ENCODE results near the gene CLEC19A. TPM values are rescaled to one million over a fixed set of nuclear protein-coding genes. Genes with fewer than 3 reads are reported as not detected.
A peak's percentile ranks its signal among the peaks of the same experiment; 100 is the strongest.

CLEC19A gene
- total RNA-seq, 1 experiment from 2014 or later = not detected

- Histone ChIP-seq H3K4me1 (ENCODE audit: insufficient read depth, low read length, poor library complexity, severe bottlenecking) (peaks cover 11% of the 10 kb centered on the region), H3K9me3 (ENCODE audit: low read depth, low read length, poor library complexity, severe bottlenecking) (no peaks in the 10 kb centered on the region), H3K36me3 (ENCODE audit: insufficient read depth, low read length, poor library complexity, severe bottlenecking) (no peaks in the 10 kb centered on the region), H3K4me3 (ENCODE audit: low read depth, low read length, poor library complexity, severe bottlenecking) (no peak overlapping the region), H3K27ac (ENCODE audit: low read depth, low read length, poor library complexity, severe bottlenecking) (no peak overlapping the region), H3K27me3 (replicated peaks; ENCODE audit: insufficient read depth, low read depth, low read length, poor library complexity) (no peaks in the 10 kb centered on the region)
- POLR2A ChIA-PET (ENCODE audit: low non-redundant PET) = no interaction called here
- intact Hi-C loops (cut with micrococcal nuclease; ENCODE audit: unreplicated experiment) = no loop called here
- no peak for DNase-seq (ENCODE audit: low spot score)
- CTCF ChIA-PET = no interaction called here
- TF ChIP-seq EZH2 (IDR thresholded peaks at IDR 0.05; ENCODE audit: borderline replicate concordance, low read depth, low read length, poor library complexity, severe bottlenecking) = no peak
- TF ChIP-seq, protein P1, sequence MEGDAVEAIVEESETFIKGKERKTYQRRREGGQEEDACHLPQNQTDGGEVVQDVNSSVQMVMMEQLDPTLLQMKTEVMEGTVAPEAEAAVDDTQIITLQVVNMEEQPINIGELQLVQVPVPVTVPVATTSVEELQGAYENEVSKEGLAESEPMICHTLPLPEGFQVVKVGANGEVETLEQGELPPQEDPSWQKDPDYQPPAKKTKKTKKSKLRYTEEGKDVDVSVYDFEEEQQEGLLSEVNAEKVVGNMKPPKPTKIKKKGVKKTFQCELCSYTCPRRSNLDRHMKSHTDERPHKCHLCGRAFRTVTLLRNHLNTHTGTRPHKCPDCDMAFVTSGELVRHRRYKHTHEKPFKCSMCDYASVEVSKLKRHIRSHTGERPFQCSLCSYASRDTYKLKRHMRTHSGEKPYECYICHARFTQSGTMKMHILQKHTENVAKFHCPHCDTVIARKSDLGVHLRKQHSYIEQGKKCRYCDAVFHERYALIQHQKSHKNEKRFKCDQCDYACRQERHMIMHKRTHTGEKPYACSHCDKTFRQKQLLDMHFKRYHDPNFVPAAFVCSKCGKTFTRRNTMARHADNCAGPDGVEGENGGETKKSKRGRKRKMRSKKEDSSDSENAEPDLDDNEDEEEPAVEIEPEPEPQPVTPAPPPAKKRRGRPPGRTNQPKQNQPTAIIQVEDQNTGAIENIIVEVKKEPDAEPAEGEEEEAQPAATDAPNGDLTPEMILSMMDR (conservative IDR thresholded peaks at IDR 0.05; ENCODE audit: low read depth, low read length) = no peak
- no TSS peak for BruUV-seq (replicated peaks)
These were observed 47.1 kb upstream of the CLEC19A start for GRCh38 chr16:19238406-19238805.

- intact Hi-C loops (cut with micrococcal nuclease; ENCODE audit: unreplicated experiment) = no loop called here
- peak; percentile 65 for DNase-seq (ENCODE audit: low spot score)
- Histone ChIP-seq H3K27ac (ENCODE audit: low read depth, low read length, poor library complexity, severe bottlenecking) (peak overlapping the region; percentile 66), H3K27me3 (replicated peaks; ENCODE audit: insufficient read depth, low read depth, low read length, poor library complexity) (no peaks in the 10 kb centered on the region), H3K4me1 (ENCODE audit: insufficient read depth, low read length, poor library complexity, severe bottlenecking) (peaks cover 11% of the 10 kb centered on the region), H3K36me3 (ENCODE audit: insufficient read depth, low read length, poor library complexity, severe bottlenecking) (no peaks in the 10 kb centered on the region), H3K4me3 (ENCODE audit: low read depth, low read length, poor library complexity, severe bottlenecking) (no peak overlapping the region), H3K9me3 (ENCODE audit: low read depth, low read length, poor library complexity, severe bottlenecking) (no peaks in the 10 kb centered on the region)
- CTCF ChIA-PET = interaction anchor here (1.0 kb wide), 1 partner anchor 1664 kb away, joined by 3 read pairs; no protein-coding TSS in a partner anchor
- BruUV-seq (replicated peaks) = no TSS peak
- POLR2A ChIA-PET (ENCODE audit: low non-redundant PET) = interaction anchor here (0.6 kb wide), 1 partner anchor 474 kb away, joined by 4 read pairs; no protein-coding TSS in a partner anchor
- TF ChIP-seq EZH2 (IDR thresholded peaks at IDR 0.05; ENCODE audit: borderline replicate concordance, low read depth, low read length, poor library complexity, severe bottlenecking) = no peak
- TF ChIP-seq, protein P1 (conservative IDR thresholded peaks at IDR 0.05; ENCODE audit: low read depth, low read length) = no peak
These were observed 45.9 kb upstream of the CLEC19A start for GRCh38 chr16:19239511-19240155.

GRCh38 chr16:19240494-19240893, 45.0 kb upstream of the CLEC19A start:
- CTCF ChIA-PET = no interaction called here

More at GRCh38 chr16:19240494-19240893, 45.0 kb upstream of the CLEC19A start:
- POLR2A ChIA-PET (ENCODE audit: low non-redundant PET) = no interaction called here
- Histone ChIP-seq H3K27me3 (replicated peaks; ENCODE audit: insufficient read depth, low read depth, low read length, poor library complexity) (no peaks in the 10 kb centered on the region), H3K4me1 (ENCODE audit: insufficient read depth, low read length, poor library complexity, severe bottlenecking) (peaks cover 11% of the 10 kb centered on the region), H3K4me3 (ENCODE audit: low read depth, low read length, poor library complexity, severe bottlenecking) (no peak overlapping the region), H3K36me3 (ENCODE audit: insufficient read depth, low read length, poor library complexity, severe bottlenecking) (no peaks in the 10 kb centered on the region), H3K9me3 (ENCODE audit: low read depth, low read length, poor library complexity, severe bottlenecking) (no peaks in the 10 kb centered on the region), H3K27ac (ENCODE audit: low read depth, low read length, poor library complexity, severe bottlenecking) (no peak overlapping the region)
- no peak for TF ChIP-seq EZH2 (IDR thresholded peaks at IDR 0.05; ENCODE audit: borderline replicate concordance, low read depth, low read length, poor library complexity, severe bottlenecking)
- TF ChIP-seq, protein P1 (conservative IDR thresholded peaks at IDR 0.05; ENCODE audit: low read depth, low read length) = no peak
- intact Hi-C loops (cut with micrococcal nuclease; ENCODE audit: unreplicated experiment) = no loop called here
- DNase-seq (ENCODE audit: low spot score) = no peak
- no TSS peak for BruUV-seq (replicated peaks)
